Umbilical cord (tissue), 2 donors: ENCODE data around the gene YARS2. TPM values are rescaled to one million over a fixed set of nuclear protein-coding genes. Genes with fewer than 3 reads are reported as not detected.

Experiments used
- DNase-seq: peaks from one replicate; pipeline ENCODE4 v3.0.0-alpha.2; 2015; ENCODE audit warnings: low spot score
- total RNA-seq: library from RNA; depleted of rRNA; stranded (reverse); fragments of >200 nt; gene quantifications from one replicate; pipeline ENCODE4 v1.2.3, GENCODE V29; 2014; ENCODE audit warnings: low replicate concordance; ENCODE audit not compliant: insufficient read depth

YARS2 gene
- total RNA-seq, result 14.9 TPM

DNA sequence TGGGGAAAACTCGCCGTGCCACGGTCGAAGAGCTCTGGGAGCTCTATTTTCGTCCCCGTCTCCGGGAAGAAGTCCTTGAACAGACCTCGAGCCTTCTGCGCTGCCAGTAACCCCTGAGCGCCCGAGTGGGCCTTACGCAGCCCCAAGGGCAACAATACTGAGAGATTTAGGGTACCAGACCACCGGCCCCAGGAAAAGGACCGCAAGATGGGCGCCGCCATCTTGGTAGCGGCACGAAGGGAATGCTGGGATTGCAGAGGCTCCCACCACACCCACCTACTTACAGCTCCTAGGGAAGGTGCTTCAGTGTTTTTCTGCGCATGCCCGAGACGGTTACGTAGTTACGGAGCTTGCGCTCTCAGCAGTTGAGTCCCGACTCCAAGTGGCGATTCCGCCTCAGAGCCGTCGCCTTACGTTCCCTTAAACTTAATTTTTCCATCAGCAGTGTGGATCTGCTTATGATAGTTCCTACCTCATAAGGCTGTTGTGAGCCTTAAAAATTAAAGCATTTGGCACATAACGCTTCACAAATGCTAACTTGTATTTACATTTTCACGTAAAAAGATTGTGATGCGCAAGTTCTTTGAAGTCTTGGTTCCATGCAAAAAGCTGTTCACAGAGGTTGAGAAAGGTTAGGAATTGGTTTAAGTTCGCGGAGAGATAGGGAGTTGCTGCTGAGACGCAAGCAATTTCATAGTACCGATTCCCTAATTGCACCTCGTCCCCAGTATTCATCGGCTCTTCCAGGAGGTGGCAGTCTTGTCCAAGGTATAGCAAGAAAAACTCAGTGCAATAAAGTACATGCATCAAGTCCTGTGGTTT lies at the start of gene YARS2:
Gene YARS2 (minus strand): TSS at position 244 of the 822 bp plus-strand sequence. CDS start 23 bp downstream, at position 221.
- peak; percentile 99 for DNase-seq

DNA sequence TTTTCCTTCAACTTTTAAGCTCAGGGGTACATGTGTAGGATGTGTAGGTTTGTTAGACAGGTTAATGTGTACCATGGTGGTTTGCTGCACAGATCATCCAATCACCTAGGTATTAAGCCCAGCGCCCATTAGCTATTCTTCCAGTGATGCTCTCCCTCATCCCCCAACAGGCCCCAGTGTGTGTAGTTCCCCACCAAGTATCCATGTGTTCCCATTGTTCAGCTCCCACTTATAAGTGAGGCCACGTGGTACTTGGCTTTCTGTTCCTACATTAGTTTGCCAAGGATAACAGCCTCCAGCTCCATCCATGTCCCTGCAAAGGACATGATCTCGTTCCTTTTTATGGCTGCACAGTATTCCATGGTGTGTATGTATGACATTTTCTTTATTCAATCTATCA lies 48.6 kb upstream of the YARS2 start:
- DNase-seq, result no peak

DNA sequence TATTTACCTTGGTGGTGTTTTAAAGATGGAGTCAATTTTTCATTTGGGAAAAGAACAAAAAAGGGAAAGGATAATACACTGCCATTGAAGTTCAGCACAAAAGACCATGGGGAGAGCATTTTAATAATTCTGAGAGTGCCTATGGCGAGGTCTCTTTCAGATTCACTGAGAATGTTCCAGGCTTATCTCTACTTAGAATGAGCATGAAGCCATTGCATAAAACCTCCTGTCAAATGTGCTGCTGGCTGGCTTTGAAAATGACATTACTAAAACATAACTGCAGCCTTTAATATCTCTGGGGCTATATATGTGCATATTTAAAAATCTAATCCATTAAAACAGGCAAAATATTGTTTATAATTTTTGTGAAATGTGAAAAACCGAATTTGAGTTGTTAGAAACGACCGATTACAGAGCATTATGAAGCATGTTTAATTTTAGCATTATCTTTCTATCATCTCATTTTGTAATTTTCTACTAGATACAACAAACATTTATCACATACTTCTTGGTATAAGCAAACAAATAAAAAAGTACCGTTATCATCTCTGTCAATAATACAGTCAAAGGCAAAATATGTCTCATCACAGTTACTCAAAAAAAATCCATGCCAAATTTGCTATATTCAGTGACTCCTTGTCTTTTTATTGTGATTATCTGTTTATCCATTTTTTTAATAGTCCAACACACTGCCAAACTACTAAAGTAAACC lies 45.7 kb upstream of the YARS2 start:
- peak; percentile 65 for DNase-seq

GRCh38 chr12:32794281-32794680 lies 38.6 kb upstream of the YARS2 start:
- DNase-seq, result no peak

DNA sequence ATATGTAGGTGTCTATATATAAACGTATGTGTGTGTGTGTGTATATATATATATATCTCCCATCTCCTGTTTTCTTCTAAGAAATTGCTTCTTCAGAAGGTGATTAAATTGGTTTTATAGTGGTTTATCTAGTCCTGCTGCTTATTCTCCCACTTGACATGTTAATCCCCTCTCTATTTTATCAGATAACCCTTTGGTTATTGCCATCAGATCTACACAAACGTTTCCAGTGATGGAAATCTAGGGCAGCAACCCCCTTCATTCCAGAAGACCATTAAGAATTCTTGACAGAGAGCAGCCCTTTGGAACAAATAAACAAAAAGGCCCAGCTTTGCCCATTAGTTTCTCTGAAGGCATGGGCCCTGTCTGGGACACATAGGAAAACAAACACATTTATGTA lies 34.2 kb upstream of the YARS2 start:
- DNase-seq, result peak; percentile 93

DNA sequence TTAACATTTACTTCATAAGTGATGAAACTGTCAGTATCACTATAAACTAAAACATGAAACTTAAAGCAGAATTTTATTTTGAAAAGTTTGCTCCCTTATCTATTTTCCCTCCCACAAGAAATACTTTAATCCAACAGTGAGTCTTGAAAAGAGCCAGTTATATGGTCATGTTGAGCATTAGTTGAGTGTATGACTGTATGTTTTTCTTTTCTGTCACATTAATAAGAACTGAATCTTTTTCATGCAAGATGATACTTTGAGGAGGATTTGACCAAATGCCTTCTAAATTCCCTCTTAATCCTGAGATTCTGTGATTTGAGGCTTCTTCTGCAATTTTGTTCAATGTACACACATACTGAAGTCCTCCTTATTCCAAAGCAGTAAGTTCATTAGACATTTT lies 33.7 kb upstream of the YARS2 start:
- DNase-seq, result peak; percentile 98

DNA sequence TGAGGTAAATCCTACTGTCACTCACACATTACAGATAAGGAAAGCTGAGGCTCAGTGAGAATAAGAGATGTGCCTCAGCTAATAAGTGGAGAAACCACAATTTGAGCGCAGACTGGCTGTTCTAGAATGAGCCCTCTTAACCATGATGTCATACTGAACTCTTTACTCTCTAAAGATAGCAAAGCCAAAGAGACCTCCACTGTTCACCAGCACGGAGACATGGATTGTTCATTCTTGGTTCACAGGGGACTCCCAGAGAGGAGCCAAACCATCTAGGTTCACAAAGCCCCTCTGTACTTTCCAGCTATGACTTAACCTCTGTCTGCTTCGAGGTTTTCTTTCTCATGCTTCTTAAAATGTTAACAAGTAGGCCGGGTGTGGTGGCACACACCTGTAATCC lies 32.7 kb upstream of the YARS2 start:
- DNase-seq, result peak; percentile 16

- DNase-seq, result no peak
These were observed 29.9 kb upstream of the YARS2 start for GRCh38 chr12:32785557-32785956.

DNA sequence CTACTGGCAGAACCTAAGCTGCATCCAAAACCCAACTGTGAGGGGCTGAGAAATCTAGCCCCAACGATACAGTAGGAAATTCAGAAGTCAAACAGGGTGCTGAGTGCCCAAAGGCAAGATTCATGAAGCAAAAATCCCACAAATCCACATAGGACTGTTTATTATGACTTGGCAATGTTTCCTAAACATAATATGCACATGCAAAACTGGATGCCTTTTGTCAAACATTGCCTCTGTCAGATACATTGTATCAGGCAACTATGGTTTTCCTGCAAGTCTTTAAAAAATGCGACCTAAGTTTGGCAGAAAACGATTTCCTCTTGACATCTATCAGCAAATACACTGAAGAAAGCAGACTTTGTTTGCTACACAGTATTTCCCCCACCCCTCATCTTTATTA lies 27.3 kb upstream of the YARS2 start:
- DNase-seq, result peak; percentile 34

GRCh38 chr12:32780071-32780470 lies 24.4 kb upstream of the YARS2 start:
- peak; percentile 46 for DNase-seq

GRCh38 chr12:32777691-32778175 lies 22.0 kb upstream of the YARS2 start:
- DNase-seq, result peak; percentile 45

DNA sequence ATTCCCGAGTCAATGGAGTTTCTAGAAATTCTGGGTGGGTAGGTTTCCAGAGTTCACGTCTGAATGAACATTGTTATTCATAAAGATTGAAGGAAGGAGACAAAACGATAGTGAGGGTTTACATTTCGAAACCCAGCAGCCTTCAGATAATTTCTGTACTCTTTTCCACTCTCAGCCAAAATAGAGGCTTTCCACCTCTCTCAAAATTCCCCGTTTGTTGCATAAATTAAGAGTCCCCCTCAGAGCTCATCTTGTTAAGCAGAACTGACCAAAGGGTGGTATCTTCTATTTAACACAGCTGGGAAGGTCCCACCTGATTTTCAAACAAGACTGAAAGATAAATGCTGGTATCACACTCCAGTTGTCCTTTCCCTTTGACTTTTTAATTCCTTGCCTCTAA lies 21.5 kb upstream of the YARS2 start:
- DNase-seq, result no peak

- DNase-seq, result no peak
These were observed 20.6 kb upstream of the YARS2 start for GRCh38 chr12:32776258-32776657.

- peak; percentile 69 for DNase-seq
These were observed 18.0 kb upstream of the YARS2 start for GRCh38 chr12:32773691-32774090.

DNA sequence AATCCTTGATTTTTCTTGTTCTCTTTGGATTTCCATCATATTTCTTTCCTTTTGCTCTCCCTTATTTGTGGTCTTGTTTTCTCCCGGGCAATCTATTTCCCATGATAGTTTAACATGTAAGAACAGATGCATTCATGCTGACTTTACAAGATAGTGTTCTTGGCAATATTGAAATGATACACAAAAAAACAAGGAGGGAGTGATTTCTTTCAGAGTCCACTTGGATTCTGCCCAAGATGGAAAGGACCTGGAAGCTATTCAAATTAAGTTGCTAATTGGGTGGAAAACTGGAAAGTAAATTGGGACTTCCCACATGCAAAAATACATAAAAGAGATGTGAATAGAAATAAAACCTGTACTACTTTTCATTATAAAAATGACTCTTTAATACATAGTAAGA lies 14.4 kb upstream of the YARS2 start:
- peak; percentile 67 for DNase-seq

DNA sequence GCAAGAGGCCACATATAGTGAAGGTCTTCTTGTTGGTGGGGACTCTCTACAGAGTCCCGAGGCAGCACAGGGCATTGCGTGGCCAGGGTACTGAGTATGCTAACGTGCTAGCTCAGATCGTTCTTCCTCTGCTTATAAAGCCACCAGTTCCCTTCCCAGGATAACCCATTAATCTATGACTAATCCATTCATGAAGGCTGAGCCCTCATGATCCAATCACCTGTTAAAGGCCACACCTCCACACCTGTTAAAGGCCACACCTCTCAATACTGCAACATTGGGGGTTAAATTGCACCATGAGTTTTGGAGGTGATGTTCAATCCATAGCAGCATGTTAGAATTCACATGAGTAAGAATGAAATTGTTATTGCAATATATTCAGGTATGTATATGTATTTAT lies 12.8 kb upstream of the YARS2 start:
- no peak for DNase-seq

DNA sequence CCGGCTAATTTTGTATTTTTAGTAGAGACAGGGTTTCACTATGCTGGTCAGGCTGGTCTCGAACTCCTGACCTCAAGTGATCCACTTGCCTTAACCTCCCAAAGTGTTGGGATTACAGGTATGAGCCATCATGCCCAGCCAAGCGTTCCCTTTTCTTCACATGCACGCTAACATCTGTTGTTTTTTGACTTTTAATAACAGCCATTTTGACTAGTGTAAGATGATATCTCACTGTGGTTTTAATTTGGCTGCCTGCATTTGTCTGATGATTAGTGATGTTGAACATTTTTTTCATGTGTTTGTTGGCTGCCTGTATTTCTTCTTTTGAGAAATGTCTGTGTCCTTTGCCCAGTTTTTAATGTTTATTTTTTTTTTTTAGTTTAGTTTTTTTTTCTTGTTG lies 10.2 kb upstream of the YARS2 start:
- DNase-seq, result no peak

GRCh38 chr12:32761716-32762115 lies 6.0 kb upstream of the YARS2 start:
- DNase-seq, result no peak

GRCh38 chr12:32757157-32757556 lies 1.5 kb upstream of the YARS2 start:
- DNase-seq, result no peak

DNA sequence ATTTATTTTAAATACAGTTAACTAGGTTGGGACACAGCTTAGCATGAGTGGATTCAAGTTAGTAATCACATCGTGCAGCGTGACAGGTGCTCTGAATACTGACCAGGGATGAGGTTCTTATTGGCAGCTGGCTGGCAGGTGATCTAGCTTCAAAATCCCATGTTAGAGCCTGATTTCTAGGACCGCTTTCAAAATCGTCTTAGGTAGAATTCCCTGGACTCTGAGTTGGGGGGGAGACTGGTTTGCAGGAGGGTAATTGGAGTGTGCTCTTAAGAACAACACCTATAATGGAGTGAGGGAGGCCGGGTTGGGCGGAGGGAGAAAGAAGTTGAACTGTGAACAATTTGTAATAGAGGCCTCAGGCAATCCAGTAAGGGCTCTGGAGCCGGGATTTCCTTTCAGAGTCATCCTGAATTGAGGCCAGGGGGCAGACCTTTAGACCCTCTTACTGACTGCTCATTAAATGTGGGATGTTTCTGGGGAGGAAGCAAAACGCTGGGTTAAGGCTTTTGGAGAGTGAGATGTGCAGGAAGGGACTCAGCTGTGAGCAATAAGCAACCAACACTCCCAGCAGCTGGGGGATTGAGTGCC lies 874 bp upstream of the YARS2 start:
- peak; percentile 68 for DNase-seq

DNA sequence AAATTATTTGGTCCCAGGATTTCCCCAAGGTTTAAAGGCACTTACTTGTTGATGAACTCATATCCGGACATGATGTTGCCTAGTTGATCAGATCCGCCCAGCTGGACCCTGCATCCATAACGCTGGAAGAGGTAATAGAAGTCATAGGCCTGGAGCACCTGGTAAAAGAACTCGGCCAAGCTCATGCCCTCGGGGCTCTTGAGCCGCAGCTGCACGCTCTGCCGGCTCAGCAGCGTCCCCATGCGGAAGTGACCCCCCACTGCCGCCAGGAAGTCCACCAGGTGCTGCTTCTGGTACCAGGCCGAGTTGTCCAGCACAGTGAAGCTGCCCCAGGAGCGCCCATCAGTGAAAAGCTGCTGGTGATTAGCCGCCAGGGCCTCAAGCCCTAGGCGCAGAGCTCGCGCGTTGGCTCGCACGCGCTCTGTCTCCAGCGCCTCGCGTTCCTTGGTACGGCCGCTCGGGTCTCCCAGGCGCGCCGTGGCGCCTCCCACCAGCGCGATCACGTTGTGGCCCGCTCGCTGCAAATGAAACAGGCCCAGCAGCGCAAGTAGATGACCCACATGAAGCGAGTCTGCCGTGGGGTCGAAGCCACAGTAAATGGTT lies 545 bp downstream of the YARS2 start:
- peak; percentile 45 for DNase-seq

- DNase-seq, result no peak
These were observed 1.6 kb downstream of the YARS2 start for GRCh38 chr12:32754111-32754510.
